Stimulated activated CD4-positive, alpha-beta T cell treated with anti-CD3 and anti-CD28 coated beads, TNF-alpha, amount 100 ng/mL, for 48 hours (primary cell): Measurements from ENCODE around the gene LRRK1.

Experiments
- DNase-seq, 3 donors: peaks; one replicate each; pipeline ENCODE4 v3.0.0-alpha.2; 2020; ENCODE audit warnings: low read depth in 3 of 3

Gene LRRK1, protein sequence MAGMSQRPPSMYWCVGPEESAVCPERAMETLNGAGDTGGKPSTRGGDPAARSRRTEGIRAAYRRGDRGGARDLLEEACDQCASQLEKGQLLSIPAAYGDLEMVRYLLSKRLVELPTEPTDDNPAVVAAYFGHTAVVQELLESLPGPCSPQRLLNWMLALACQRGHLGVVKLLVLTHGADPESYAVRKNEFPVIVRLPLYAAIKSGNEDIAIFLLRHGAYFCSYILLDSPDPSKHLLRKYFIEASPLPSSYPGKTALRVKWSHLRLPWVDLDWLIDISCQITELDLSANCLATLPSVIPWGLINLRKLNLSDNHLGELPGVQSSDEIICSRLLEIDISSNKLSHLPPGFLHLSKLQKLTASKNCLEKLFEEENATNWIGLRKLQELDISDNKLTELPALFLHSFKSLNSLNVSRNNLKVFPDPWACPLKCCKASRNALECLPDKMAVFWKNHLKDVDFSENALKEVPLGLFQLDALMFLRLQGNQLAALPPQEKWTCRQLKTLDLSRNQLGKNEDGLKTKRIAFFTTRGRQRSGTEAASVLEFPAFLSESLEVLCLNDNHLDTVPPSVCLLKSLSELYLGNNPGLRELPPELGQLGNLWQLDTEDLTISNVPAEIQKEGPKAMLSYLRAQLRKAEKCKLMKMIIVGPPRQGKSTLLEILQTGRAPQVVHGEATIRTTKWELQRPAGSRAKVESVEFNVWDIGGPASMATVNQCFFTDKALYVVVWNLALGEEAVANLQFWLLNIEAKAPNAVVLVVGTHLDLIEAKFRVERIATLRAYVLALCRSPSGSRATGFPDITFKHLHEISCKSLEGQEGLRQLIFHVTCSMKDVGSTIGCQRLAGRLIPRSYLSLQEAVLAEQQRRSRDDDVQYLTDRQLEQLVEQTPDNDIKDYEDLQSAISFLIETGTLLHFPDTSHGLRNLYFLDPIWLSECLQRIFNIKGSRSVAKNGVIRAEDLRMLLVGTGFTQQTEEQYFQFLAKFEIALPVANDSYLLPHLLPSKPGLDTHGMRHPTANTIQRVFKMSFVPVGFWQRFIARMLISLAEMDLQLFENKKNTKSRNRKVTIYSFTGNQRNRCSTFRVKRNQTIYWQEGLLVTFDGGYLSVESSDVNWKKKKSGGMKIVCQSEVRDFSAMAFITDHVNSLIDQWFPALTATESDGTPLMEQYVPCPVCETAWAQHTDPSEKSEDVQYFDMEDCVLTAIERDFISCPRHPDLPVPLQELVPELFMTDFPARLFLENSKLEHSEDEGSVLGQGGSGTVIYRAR (N-terminal part only)

GRCh38 chr15:100918690-100919480 lies at the start of gene LRRK1:
LRRK1 (plus strand) TSS chr15:100919357; CDS start chr15:100924633, 5,276 bp downstream.
- DNase-seq, result peak in 1 of 3 donors; percentile 16

- peak in 1 of 3 donors; percentile 28 for DNase-seq
Measured at GRCh38 chr15:100873029-100873677, 46.0 kb upstream of the LRRK1 start.

GRCh38 chr15:100875495-100875894 lies 43.7 kb upstream of the LRRK1 start:
- no peak for DNase-seq

DNA sequence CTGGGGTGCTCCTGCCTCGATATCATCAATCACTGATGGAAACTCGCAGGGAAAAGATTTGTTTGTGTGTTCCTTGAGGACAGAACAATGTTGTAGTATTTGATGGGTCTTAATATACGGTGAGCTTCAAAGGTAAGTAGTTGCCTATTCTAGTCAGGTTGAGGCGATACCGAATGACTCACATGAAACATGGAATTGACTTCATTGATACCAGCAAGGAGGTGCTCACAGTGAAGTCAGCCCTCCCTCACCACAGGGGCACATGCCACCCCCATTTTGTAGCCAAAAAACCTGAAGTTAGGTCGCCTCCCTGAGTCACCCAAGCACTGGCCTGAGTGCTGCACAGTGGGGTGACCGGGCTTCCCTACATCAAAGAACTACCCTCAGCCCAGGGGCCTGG lies 43.2 kb upstream of the LRRK1 start:
- no peak for DNase-seq

- no peak for DNase-seq
Measured at GRCh38 chr15:100877551-100877950, 41.6 kb upstream of the LRRK1 start.

DNA sequence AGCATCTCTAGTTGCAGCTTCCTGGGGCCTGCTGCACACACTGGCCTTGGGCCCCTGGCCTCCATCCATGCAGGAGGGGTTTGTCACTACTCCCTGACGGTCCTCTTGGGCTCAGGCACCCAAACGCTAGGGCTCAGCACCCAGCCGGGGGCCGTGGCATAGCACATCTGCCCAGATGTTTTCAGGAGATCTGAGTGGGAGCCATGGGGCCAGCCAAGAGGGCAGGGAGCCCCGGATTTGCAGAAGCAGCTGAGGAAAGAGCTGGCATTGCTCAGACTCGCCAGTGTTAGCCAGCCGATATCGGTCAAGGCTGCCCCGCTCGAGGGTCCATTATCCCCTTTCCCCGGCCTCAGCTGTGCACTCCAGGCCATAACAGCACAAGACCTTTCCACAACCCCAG lies 41.0 kb upstream of the LRRK1 start:
- DNase-seq, result no peak

DNA sequence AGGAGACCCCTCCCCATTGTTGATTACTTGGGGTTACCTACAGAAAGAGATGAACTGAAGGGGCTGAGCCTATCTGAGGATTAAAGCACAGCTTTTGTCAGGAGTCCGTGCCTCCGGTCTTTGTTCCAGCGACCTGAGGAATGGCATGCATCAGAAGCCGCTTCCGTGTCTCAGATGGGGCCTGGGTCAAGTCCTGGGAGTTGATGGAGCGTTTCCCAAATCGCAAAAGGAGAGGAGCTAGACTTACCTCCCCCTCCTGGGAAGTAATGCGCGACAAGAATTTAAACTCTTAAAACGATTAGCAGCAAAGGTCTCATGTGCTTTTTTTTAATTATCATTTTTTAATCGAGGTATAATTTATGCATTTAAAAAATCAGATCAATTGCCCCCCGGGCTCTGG lies 40.5 kb upstream of the LRRK1 start:
- no peak for DNase-seq

- no peak for DNase-seq
Measured at GRCh38 chr15:100879061-100879463, 40.1 kb upstream of the LRRK1 start.

- no peak for DNase-seq
Measured at GRCh38 chr15:100879464-100880138, 39.6 kb upstream of the LRRK1 start, which contains the start of gene ALDH1A3. ALDH1A3 (plus strand) TSS chr15:100879831; CDS start chr15:100879908, 77 bp downstream.

GRCh38 chr15:100880139-100880896 lies 38.8 kb upstream of the LRRK1 start:
- no peak for DNase-seq

- no peak for DNase-seq
Measured at GRCh38 chr15:100880897-100881242, 38.3 kb upstream of the LRRK1 start.

DNA sequence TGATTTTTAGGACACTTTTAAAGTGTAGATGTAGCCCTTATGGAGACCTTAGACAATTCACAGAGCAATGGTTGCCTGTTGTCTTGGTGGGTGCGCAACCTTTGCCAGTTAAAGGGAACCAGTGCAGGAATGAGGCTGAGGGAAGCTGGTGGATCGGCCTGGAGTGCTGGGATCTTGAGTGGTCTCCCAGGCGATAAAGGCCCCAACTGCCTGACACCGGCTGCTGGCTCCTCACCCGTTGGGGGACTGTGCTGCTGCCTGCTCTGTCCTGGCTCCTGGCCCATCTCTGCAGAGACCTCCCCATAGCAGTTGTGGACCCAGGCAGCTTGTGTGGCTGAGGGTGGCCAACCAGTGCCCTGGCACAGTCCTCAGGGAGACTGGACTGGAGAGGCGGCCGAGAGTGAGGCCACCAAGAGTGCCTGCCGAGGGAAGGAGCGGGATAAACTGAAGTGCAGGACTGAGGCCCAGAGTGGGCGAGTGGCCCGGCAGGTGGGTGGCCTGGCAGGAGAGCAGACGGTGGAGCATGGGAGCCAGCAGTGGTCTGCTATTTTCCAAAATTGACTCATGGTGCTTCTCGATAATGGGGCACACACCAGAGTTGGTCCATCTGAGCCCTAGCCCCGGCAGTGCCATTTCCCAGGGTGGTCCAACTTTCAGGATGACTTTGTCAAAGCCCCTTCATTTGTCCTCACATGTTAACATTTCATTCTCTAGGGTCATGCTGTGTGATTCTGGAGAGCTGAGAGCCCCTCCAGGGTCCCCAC lies 37.4 kb upstream of the LRRK1 start:
- DNase-seq, result no peak

GRCh38 chr15:100885116-100885515 lies 34.0 kb upstream of the LRRK1 start:
- no peak for DNase-seq

- DNase-seq, result no peak
Measured at GRCh38 chr15:100885811-100886210, 33.3 kb upstream of the LRRK1 start.

GRCh38 chr15:100887211-100887913 lies 31.8 kb upstream of the LRRK1 start:
- no peak for DNase-seq

- DNase-seq, result no peak
Measured at GRCh38 chr15:100889385-100890050, 29.6 kb upstream of the LRRK1 start.

DNA sequence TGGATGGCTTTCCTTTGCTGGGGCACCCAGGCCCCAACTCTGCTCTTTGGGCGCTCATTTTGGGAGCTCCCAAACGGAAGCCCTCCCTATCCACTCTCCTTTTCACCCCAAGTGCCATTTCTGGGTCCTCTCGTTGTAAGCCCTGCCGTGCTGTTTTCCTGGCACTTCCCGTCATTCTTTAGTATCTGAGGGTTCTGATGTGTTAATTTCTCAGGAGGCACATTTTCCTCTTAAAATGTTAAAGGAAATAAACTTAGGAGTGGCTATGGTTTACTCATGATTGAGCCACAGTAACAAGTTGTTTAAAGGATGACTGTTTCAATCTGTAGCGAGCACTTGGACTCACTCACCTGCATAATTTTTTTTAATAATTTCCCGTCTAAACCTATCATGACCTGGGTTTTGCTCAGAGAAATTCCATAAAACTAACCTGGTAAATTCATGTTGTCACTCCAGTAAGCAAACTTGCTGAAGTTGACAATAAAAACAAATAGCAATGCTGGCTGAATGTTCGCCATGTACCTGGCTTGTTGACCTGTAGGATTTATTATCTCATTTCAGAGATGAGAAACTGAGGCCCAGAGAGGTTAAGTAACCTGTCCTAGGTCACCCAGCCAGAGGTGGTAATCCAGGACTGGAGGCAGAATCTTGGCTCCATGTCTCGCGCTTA lies 29.0 kb upstream of the LRRK1 start:
- DNase-seq, result no peak
